Panc1 (cell line): Measurements from ENCODE around the gene WNT3.

Experiments
- SIN3A ChIP-seq: IDR thresholded peaks from 2 replicates; pipeline ENCODE4 v1.6.1; 2012; ENCODE audit warnings: low read depth, mild to moderate bottlenecking, low read length, moderate library complexity, borderline replicate concordance; ENCODE audit not compliant: insufficient read depth
- TF ChIP-seq, protein P1 (sequence below): fragments of 450-650 bp; IDR thresholded peaks from 2 replicates; pipeline ENCODE4 v1.5.1; 2017; ENCODE audit warnings: mild to moderate bottlenecking
- TF ChIP-seq, protein P2 (sequence below), 2 experiments: IDR thresholded peaks; 2 replicates each; pipeline ENCODE4 v1.6.1; 2011 to 2012; ENCODE audit warnings: low read depth in 2 of 2, control low read depth in 1 of 2, low read length in 1 of 2, mild to moderate bottlenecking in 1 of 2, moderate library complexity in 1 of 2; ENCODE audit not compliant: insufficient read depth in 1 of 2

DNA sequence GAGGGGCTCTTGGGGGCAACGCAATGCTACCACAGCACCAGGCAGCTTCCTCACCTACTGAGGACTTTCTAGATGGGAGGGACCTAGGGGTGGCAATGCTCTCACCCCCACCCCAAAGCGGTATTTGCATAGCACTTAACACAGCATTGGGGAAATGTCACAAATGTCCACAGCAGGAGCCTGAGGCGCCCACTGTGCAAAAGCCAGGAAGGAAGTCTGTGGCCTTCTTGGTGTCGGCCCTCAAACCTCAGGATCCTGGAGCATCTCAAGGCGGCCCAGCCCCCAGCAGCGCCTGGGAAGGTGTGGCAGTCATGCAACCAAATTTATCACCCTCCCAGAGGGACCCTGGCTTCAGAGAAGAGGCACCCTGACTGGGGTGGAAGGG, 45.3 kb downstream of the WNT3 start:
- TF ChIP-seq, protein P1, sequence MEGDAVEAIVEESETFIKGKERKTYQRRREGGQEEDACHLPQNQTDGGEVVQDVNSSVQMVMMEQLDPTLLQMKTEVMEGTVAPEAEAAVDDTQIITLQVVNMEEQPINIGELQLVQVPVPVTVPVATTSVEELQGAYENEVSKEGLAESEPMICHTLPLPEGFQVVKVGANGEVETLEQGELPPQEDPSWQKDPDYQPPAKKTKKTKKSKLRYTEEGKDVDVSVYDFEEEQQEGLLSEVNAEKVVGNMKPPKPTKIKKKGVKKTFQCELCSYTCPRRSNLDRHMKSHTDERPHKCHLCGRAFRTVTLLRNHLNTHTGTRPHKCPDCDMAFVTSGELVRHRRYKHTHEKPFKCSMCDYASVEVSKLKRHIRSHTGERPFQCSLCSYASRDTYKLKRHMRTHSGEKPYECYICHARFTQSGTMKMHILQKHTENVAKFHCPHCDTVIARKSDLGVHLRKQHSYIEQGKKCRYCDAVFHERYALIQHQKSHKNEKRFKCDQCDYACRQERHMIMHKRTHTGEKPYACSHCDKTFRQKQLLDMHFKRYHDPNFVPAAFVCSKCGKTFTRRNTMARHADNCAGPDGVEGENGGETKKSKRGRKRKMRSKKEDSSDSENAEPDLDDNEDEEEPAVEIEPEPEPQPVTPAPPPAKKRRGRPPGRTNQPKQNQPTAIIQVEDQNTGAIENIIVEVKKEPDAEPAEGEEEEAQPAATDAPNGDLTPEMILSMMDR = no peak
- TF ChIP-seq, protein P2, sequence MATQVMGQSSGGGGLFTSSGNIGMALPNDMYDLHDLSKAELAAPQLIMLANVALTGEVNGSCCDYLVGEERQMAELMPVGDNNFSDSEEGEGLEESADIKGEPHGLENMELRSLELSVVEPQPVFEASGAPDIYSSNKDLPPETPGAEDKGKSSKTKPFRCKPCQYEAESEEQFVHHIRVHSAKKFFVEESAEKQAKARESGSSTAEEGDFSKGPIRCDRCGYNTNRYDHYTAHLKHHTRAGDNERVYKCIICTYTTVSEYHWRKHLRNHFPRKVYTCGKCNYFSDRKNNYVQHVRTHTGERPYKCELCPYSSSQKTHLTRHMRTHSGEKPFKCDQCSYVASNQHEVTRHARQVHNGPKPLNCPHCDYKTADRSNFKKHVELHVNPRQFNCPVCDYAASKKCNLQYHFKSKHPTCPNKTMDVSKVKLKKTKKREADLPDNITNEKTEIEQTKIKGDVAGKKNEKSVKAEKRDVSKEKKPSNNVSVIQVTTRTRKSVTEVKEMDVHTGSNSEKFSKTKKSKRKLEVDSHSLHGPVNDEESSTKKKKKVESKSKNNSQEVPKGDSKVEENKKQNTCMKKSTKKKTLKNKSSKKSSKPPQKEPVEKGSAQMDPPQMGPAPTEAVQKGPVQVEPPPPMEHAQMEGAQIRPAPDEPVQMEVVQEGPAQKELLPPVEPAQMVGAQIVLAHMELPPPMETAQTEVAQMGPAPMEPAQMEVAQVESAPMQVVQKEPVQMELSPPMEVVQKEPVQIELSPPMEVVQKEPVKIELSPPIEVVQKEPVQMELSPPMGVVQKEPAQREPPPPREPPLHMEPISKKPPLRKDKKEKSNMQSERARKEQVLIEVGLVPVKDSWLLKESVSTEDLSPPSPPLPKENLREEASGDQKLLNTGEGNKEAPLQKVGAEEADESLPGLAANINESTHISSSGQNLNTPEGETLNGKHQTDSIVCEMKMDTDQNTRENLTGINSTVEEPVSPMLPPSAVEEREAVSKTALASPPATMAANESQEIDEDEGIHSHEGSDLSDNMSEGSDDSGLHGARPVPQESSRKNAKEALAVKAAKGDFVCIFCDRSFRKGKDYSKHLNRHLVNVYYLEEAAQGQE (IDR thresholded peaks at IDR 0.05; ENCODE audit: insufficient read depth in 1 of 2, low read depth in 2 of 2, low read length in 1 of 2) = no peak
- no peak for TF ChIP-seq SIN3A
